Heart left ventricle (tissue), 16 donors: Measurements from ENCODE around the gene CHST1. TPM values are rescaled to one million over a fixed set of nuclear protein-coding genes. Genes with fewer than 3 reads are reported as not detected.

Experiments
- ATAC-seq, 4 donors: fragments of 200-7000 bp; cut with Tn5 transposase; one replicate each; pipeline ENCODE4 v1.9.1; 2020 to 2022; ENCODE audit warnings: moderate library complexity in 4 of 4, mild to moderate bottlenecking in 3 of 4, moderate number of reproducible peaks in 1 of 4
- DNase-seq, 5 donors: peaks; one replicate each; pipeline ENCODE4 v3.0.0-alpha.2; 2020
- H3K27ac ChIP-seq, 12 donors: fragments of 200-600 bp; sonication (generic) in 4 of 12; one replicate each; pipeline versions ENCODE4 v1.5.0 to v1.8.0; 2016 to 2022; ENCODE audit warnings: mild to moderate bottlenecking in 2 of 12
- H3K27me3 ChIP-seq, 9 donors: fragments of 200-600 bp; sonication (generic) in 2 of 9; one replicate each; pipeline versions ENCODE4 v1.5.1 to v1.8.0; 2016 to 2022; ENCODE audit warnings: mild to moderate bottlenecking in 3 of 9
- H3K36me3 ChIP-seq, 9 donors: fragments of 200-600 bp; sonication (generic) in 2 of 9; one replicate each; pipeline versions ENCODE4 v1.5.0 to v1.8.0; 2018 to 2022; ENCODE audit warnings: mild to moderate bottlenecking in 2 of 9
- H3K4me1 ChIP-seq, 12 donors: fragments of 200-600 bp; sonication (generic) in 4 of 12; one replicate each; pipeline versions ENCODE4 v1.5.0 to v1.8.0; 2016 to 2022; ENCODE audit warnings: mild to moderate bottlenecking in 3 of 12
- H3K4me3 ChIP-seq, 12 donors: fragments of 200-600 bp; sonication (generic) in 4 of 12; one replicate each; pipeline versions ENCODE4 v1.5.0 to v1.8.0; 2017 to 2022; ENCODE audit warnings: mild to moderate bottlenecking in 9 of 12, moderate library complexity in 4 of 12
- H3K9me3 ChIP-seq, 12 donors: fragments of 200-600 bp; sonication (generic) in 4 of 12; one replicate each; pipeline versions ENCODE4 v1.5.0 to v1.8.0; 2016 to 2022; ENCODE audit warnings: mild to moderate bottlenecking in 1 of 12
- CTCF ChIP-seq, 12 donors: fragments of 200-600 bp; sonication (generic) in 4 of 12; IDR thresholded peaks; one replicate each; pipeline versions ENCODE4 v1.5.0 to v1.8.0; 2018 to 2022; ENCODE audit warnings: antibody characterized with exemption in 12 of 12, mild to moderate bottlenecking in 5 of 12
- POLR2A ChIP-seq, 2 donors: fragments of 450-650 bp; IDR thresholded peaks; one replicate each; pipeline ENCODE4 v1.6.1; 2017; ENCODE audit warnings: antibody characterized with exemption in 2 of 2, mild to moderate bottlenecking in 2 of 2, moderate library complexity in 2 of 2
- WGBS, 4 donors: extraction: QIAGEN DNeasy Blood & Tissue Kit in 2 of 4; methylation state at CpG; one replicate each; pipeline versions ENCODE4 v1.1.5 to v1.1.7; 2013 to 2018; 5-methylcytosine and 5-hydroxymethylcytosine counted together
- intact Hi-C, 10 donors: fragments of 100-400 bp; cut with DNase I; formaldehyde crosslinking; loops; one replicate each; pipeline versions ENCODE4 v1.11.1 to v1.14.2; 2022
- polyA plus RNA-seq, 2 donors: library from polyadenylated mRNA; stranded (reverse); fragments of 200-250 nt; gene quantifications; one replicate each; pipeline ENCODE4 v1.2.3, GENCODE V29; 2013
- total RNA-seq, 9 donors: library from RNA; depleted of rRNA in 2 of 9; stranded (reverse); fragments of >200 nt in 2 of 9; fragmentation: NEBNext Ultra II Directional in 3 of 9; extraction: Animal tissue kit (Norgen Biotek cat#: 25700) in 3 of 9; gene quantifications; one replicate each; pipeline versions ENCODE4 v1.1.0 to v1.2.4, GENCODE V29; 2016 to 2023
- donor health status: ischemic (EF 13 %, LVEDD 7.1; RV severe dilation, severe dysfunction).
- donor health status: healthy with polysubstance abuse.
- donor health status: DM: no; HTN: yes; CAD: no.
- donor health status: DM: no; HTN: no; CAD: no.
- donor health status: ischemic (EF 25% LVEDD 6.9; RV normal size, moderate dysfunction).
- donor health status: ischemic (EF 25% LVEDD 5.7; RV mildly dilated, moderate dysfunction).
- donor health status: healthy.
- donor health status: DM: yes; HTN: yes; CAD: no.
- donor health status: ischemic (EF 35%, LVEDD 5.7; RV mildly dilated, moderate dysfunction).
- donor health status: nonischemic (EF 11% LVEDD 7.7; RV severe dilation, severe dysfunction).
- donor health status: DM: yes; HTN: yes; CAD: no.
- donor health status: PGD.
- donor health status: ischemic (EF 29% LVEDD 5.4; RV normal size, mild dysfunction).
- donor health status: nonischemic (EF 23%, LVEDD 6.1; RV moderate dilation, normal function).

CHST1 gene
- total and polyA plus RNA-seq, 11 donors: 0.59 to 6.5 (median 1.8) TPM

- Histone ChIP-seq H3K4me1 (peaks cover 4 to 36% (median 24%) of the 10 kb centered on the region in 12 donors), H3K36me3 (no peaks in the 10 kb centered on the region), H3K4me3 (no peak overlapping the region), H3K27ac (no peak overlapping the region), H3K9me3 (no peaks in the 10 kb centered on the region), H3K27me3 (peaks cover 0 to 5% (median 0%) of the 10 kb centered on the region in 9 donors)
- intact Hi-C loops: loop anchor here (1.0 to 10.0 kb wide), 15 partner anchors 49 to 285 kb away; no protein-coding TSS in a partner anchor
- WGBS, 4 donors: 91 to 97% (median 96%) methylated on average over 6 of the region's 6 CpGs
- TF ChIP-seq POLR2A (IDR thresholded peaks at IDR 0.05) (no peak), CTCF (IDR thresholded peaks at IDR 0.05) (no peak)
- ATAC-seq (no peak), DNase-seq (no peak)
These were observed 9.6 kb downstream of the CHST1 start for GRCh38 chr11:45655831-45656230.

- no peaks in the 10 kb centered on the region for H3K9me3 ChIP-seq
- no peak overlapping the region for H3K4me3 ChIP-seq
- DNase-seq (peak; percentile 64 to 86 (median 72)), ATAC-seq (peak in 3 of 4 donors; percentile 41 to 65 (median 59))
- intact Hi-C loops: loop anchor here (1.0 to 10.0 kb wide), 15 partner anchors 48 to 285 kb away; no protein-coding TSS in a partner anchor
- no peak overlapping the region for H3K27ac ChIP-seq
- TF ChIP-seq CTCF (IDR thresholded peaks at IDR 0.05): peak in 11 of 12 donors; percentile 88 to 95 (median 92)
- no peak for TF ChIP-seq POLR2A (IDR thresholded peaks at IDR 0.05)
- peaks cover 0 to 2% (median 0%) of the 10 kb centered on the region in 9 donors for H3K36me3 ChIP-seq
- WGBS, 4 donors: 13 to 17% (median 16%) methylated on average over 14 to 16 of the region's 16 CpGs
- peaks cover 0 to 9% (median 0%) of the 10 kb centered on the region in 9 donors for H3K27me3 ChIP-seq
- H3K4me1 ChIP-seq: peaks cover 4 to 36% (median 22%) of the 10 kb centered on the region in 12 donors
These were observed 10.1 kb downstream of the CHST1 start for GRCh38 chr11:45655347-45655756.

GRCh38 chr11:45655012-45655283 lies 10.5 kb downstream of the CHST1 start:
- no peak for DNase-seq
- peaks cover 0 to 6% (median 0%) of the 10 kb centered on the region in 9 donors for H3K36me3 ChIP-seq
- intact Hi-C loops: loop anchor here (1.0 to 10.0 kb wide), 15 partner anchors 48 to 284 kb away; no protein-coding TSS in a partner anchor
- H3K27ac ChIP-seq: no peak overlapping the region
- no peak overlapping the region for H3K4me3 ChIP-seq
- TF ChIP-seq CTCF (IDR thresholded peaks at IDR 0.05) (no peak), POLR2A (IDR thresholded peaks at IDR 0.05) (no peak)
- peaks cover 0 to 9% (median 0%) of the 10 kb centered on the region in 9 donors for H3K27me3 ChIP-seq
- 55 to 73% (median 62%) methylated on average over 2 of the region's 2 CpGs for WGBS, 4 donors
- H3K9me3 ChIP-seq: no peaks in the 10 kb centered on the region
- H3K4me1 ChIP-seq: peaks cover 4 to 36% (median 22%) of the 10 kb centered on the region in 12 donors
- ATAC-seq: no peak

- peak in 1 of 5 donors; percentile 12 for DNase-seq
- H3K27ac ChIP-seq: no peak overlapping the region
- WGBS, 4 donors: 68 to 80% (median 71%) methylated on average over 7 to 8 of the region's 8 CpGs
These were observed 11.0 kb downstream of the CHST1 start for GRCh38 chr11:45654231-45655011.

More at GRCh38 chr11:45654231-45655011, 11.0 kb downstream of the CHST1 start:
- peaks cover 0 to 12% (median 0%) of the 10 kb centered on the region in 9 donors for H3K27me3 ChIP-seq
- intact Hi-C loops: loop anchor here (1.0 to 10.0 kb wide), 16 partner anchors 47 to 284 kb away; no protein-coding TSS in a partner anchor
- no peak overlapping the region for H3K4me3 ChIP-seq
- H3K36me3 ChIP-seq: peaks cover 0 to 10% (median 0%) of the 10 kb centered on the region in 9 donors
- no peaks in the 10 kb centered on the region for H3K9me3 ChIP-seq
- ATAC-seq: no peak
- peaks cover 4 to 32% (median 20%) of the 10 kb centered on the region in 12 donors for H3K4me1 ChIP-seq
- no peak for TF ChIP-seq POLR2A (IDR thresholded peaks at IDR 0.05)
- TF ChIP-seq CTCF (IDR thresholded peaks at IDR 0.05): no peak
